ENCODE measurements around the gene EDN1.

DNA sequence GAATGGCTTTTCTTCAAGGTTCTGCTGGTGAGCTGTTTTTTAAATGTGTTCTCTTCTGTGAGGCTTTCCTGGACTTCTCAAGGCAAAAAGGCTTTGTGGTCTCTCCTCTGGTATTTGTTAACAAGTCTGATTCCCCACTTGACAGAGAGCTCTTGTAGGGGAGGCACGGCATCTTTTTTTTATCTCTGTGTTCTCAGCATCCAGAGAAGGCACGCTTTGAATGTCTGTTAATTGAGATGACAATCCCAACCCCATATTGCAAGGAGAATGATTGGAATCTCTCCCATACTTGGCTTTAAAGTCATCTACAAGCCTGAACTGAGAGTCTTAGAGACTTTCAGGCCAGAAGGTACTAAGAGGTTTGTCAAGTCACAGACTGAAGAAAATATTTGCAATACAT, 22.6 kb downstream of the EDN1 start:
- TF ChIP-seq, protein P1, sequence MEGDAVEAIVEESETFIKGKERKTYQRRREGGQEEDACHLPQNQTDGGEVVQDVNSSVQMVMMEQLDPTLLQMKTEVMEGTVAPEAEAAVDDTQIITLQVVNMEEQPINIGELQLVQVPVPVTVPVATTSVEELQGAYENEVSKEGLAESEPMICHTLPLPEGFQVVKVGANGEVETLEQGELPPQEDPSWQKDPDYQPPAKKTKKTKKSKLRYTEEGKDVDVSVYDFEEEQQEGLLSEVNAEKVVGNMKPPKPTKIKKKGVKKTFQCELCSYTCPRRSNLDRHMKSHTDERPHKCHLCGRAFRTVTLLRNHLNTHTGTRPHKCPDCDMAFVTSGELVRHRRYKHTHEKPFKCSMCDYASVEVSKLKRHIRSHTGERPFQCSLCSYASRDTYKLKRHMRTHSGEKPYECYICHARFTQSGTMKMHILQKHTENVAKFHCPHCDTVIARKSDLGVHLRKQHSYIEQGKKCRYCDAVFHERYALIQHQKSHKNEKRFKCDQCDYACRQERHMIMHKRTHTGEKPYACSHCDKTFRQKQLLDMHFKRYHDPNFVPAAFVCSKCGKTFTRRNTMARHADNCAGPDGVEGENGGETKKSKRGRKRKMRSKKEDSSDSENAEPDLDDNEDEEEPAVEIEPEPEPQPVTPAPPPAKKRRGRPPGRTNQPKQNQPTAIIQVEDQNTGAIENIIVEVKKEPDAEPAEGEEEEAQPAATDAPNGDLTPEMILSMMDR (conservative IDR thresholded peaks at IDR 0.05; ENCODE audit: low read depth, low read length) = no peak
- TF ChIP-seq EZH2phosphoT487 (IDR thresholded peaks at IDR 0.05; ENCODE audit: borderline replicate concordance, low read length) = no peak
